NB4 (cell line): Measurements from ENCODE around the gene MEGF10.

Source experiments
- CTCF ChIP-seq: IDR thresholded peaks from one replicate; pipeline ENCODE4 v1.5.1; 2012; ENCODE audit warnings: low read depth, low read length
- MYC ChIP-seq: IDR thresholded peaks from 2 replicates; pipeline ENCODE4 v1.6.1; 2011; ENCODE audit warnings: low read depth, low read length
- POLR2A ChIP-seq: IDR thresholded peaks from 2 replicates; pipeline ENCODE4 v1.6.1; 2011; ENCODE audit warnings: mild to moderate bottlenecking; ENCODE audit not compliant: insufficient read length; ENCODE audit errors: extremely low read depth

- TF ChIP-seq POLR2A (no peak), CTCF (no peak), MYC (no peak)
Observed at GRCh38 chr5:127433526-127433925, 142.9 kb downstream of the MEGF10 start.
